ENCODE results near the gene MMP24.

DNA sequence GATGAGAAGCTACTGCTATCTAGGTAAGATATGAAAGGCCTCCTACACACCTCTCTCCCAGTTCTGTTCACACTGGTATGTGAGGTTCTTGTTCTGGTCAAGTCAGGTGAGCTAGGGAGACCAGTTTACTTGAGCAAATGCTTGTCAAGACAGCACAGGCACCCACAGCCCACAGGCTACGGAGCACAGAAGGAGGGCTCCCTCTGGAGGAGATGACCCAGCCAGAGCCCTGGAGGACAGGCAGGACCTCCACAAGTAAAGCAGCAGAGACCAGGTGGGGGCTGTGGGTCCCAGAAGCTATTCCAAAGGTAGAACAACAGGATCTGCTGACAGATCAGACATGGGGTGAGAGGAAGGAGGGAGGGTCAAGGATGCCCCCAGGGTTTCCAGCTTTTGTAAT, 38.3 kb downstream of the MMP24 start:
- TF ChIP-seq, protein P1, sequence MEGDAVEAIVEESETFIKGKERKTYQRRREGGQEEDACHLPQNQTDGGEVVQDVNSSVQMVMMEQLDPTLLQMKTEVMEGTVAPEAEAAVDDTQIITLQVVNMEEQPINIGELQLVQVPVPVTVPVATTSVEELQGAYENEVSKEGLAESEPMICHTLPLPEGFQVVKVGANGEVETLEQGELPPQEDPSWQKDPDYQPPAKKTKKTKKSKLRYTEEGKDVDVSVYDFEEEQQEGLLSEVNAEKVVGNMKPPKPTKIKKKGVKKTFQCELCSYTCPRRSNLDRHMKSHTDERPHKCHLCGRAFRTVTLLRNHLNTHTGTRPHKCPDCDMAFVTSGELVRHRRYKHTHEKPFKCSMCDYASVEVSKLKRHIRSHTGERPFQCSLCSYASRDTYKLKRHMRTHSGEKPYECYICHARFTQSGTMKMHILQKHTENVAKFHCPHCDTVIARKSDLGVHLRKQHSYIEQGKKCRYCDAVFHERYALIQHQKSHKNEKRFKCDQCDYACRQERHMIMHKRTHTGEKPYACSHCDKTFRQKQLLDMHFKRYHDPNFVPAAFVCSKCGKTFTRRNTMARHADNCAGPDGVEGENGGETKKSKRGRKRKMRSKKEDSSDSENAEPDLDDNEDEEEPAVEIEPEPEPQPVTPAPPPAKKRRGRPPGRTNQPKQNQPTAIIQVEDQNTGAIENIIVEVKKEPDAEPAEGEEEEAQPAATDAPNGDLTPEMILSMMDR (IDR thresholded peaks at IDR 0.05; ENCODE audit: low read depth, low read length, poor library complexity, severe bottlenecking), result no peak
- TF ChIP-seq EZH2phosphoT487 (IDR thresholded peaks at IDR 0.05; ENCODE audit: borderline replicate concordance, low read length), result no peak

All from DOHH2 (cell line).